Ascending aorta (tissue), 2 donors: Measurements from ENCODE around the gene MIPOL1. TPM values are rescaled to one million over a fixed set of nuclear protein-coding genes. Genes with fewer than 3 reads are reported as not detected.
"Not testable (repeated sequence)": the region's sequence is repeated elsewhere in the genome, so short reads cannot be mapped to it uniquely, and the experiment has no call there.

ENCODE experiments used
- DNase-seq, 2 donors: peaks; one replicate each; pipeline ENCODE4 v3.0.0-alpha.2; 2019; ENCODE audit warnings: low spot score in 2 of 2
- H3K27ac ChIP-seq, 2 donors: fragments of 200-600 bp; sonication (generic); one replicate each; pipeline ENCODE4 v1.5.1; 2016 to 2017; ENCODE audit warnings: mild to moderate bottlenecking in 1 of 2
- H3K27me3 ChIP-seq: fragments of 200-600 bp; sonication (generic); one replicate; pipeline ENCODE4 v1.5.1; 2017
- H3K36me3 ChIP-seq, 2 donors: fragments of 200-600 bp; sonication (generic); one replicate each; pipeline ENCODE4 v1.5.1; 2016
- H3K4me1 ChIP-seq, 2 donors: fragments of 200-600 bp; sonication (generic); one replicate each; pipeline ENCODE4 v1.5.1; 2016 to 2017; ENCODE audit warnings: mild to moderate bottlenecking in 1 of 2
- H3K4me3 ChIP-seq, 2 donors: fragments of 200-600 bp; sonication (generic); one replicate each; pipeline ENCODE4 v1.5.1; 2016 to 2017; ENCODE audit warnings: mild to moderate bottlenecking in 1 of 2
- H3K9me3 ChIP-seq, 2 donors: fragments of 200-600 bp; sonication (generic); one replicate each; pipeline ENCODE4 v1.5.1; 2016
- CTCF ChIP-seq, 3 experiments: fragments of 200-600 bp in 2 of 3; fragments of 450-650 bp in 1 of 3; sonication (generic) in 2 of 3; IDR thresholded peaks; one replicate each; pipeline ENCODE4 v1.5.1; 2016 to 2019; ENCODE audit warnings: antibody characterized with exemption in 3 of 3, mild to moderate bottlenecking in 1 of 3, moderate library complexity in 1 of 3
- intact Hi-C: fragments of 100-400 bp; cut with DNase I; formaldehyde crosslinking; loops from one replicate; pipeline ENCODE4 v1.15.1; 2023
- total RNA-seq: library from RNA; depleted of rRNA; stranded (reverse); fragments of >200 nt; gene quantifications from one replicate; pipeline ENCODE4 v1.1.0, GENCODE V29; 2016

MIPOL1 gene
- total RNA-seq, 1 donor from 2014 or later = 8.6 TPM

- no peaks in the 10 kb centered on the region for H3K27me3 ChIP-seq
- TF ChIP-seq CTCF (IDR thresholded peaks at IDR 0.05) = no peak
- no peak overlapping the region for H3K27ac ChIP-seq
- H3K36me3 ChIP-seq = no peaks in the 10 kb centered on the region
- no peak for DNase-seq
- intact Hi-C loops = no loop called here
- no peaks in the 10 kb centered on the region for H3K4me1 ChIP-seq
- peaks cover 8 to 11% of the 10 kb centered on the region in 2 donors for H3K9me3 ChIP-seq
- H3K4me3 ChIP-seq = no peak overlapping the region
Measured at GRCh38 chr14:37457334-37457733, 259.6 kb downstream of the MIPOL1 start.

- H3K36me3 ChIP-seq, H3K27ac ChIP-seq, H3K4me3 ChIP-seq, H3K27me3 ChIP-seq, DNase-seq, H3K4me1 ChIP-seq, intact Hi-C loops: not testable (repeated sequence)
- H3K9me3 ChIP-seq = peaks cover 8 to 11% of the 10 kb centered on the region in 2 donors
Measured at GRCh38 chr14:37462426-37462825, 264.7 kb downstream of the MIPOL1 start.

- H3K9me3 ChIP-seq = peaks cover 8 to 10% of the 10 kb centered on the region in 2 donors
- H3K27ac ChIP-seq = no peak overlapping the region
- no peak for TF ChIP-seq CTCF (IDR thresholded peaks at IDR 0.05)
- H3K4me1 ChIP-seq = no peaks in the 10 kb centered on the region
- no peak overlapping the region for H3K4me3 ChIP-seq
- no peak for DNase-seq
- H3K27me3 ChIP-seq = no peaks in the 10 kb centered on the region
- intact Hi-C loops = no loop called here
- no peaks in the 10 kb centered on the region for H3K36me3 ChIP-seq
Measured at GRCh38 chr14:37464192-37464858, 266.6 kb downstream of the MIPOL1 start.

- H3K27ac ChIP-seq = no peak overlapping the region
- H3K9me3 ChIP-seq = peaks cover under 1 to 5% of the 10 kb centered on the region in 2 donors
- no peak for TF ChIP-seq CTCF (IDR thresholded peaks at IDR 0.05)
- no peak for DNase-seq
- H3K4me3 ChIP-seq = no peak overlapping the region
- H3K36me3 ChIP-seq = no peaks in the 10 kb centered on the region
- H3K4me1 ChIP-seq = no peaks in the 10 kb centered on the region
- H3K27me3 ChIP-seq = no peaks in the 10 kb centered on the region
- intact Hi-C loops = no loop called here
Measured at GRCh38 chr14:37466003-37466622, 268.4 kb downstream of the MIPOL1 start.

- intact Hi-C loops = no loop called here
- H3K4me1 ChIP-seq = no peaks in the 10 kb centered on the region
- no peak for DNase-seq
- no peak overlapping the region for H3K4me3 ChIP-seq
- no peaks in the 10 kb centered on the region for H3K36me3 ChIP-seq
- no peak for TF ChIP-seq CTCF (IDR thresholded peaks at IDR 0.05)
- H3K27me3 ChIP-seq = no peaks in the 10 kb centered on the region
- H3K9me3 ChIP-seq = no peaks in the 10 kb centered on the region
- no peak overlapping the region for H3K27ac ChIP-seq
Measured at GRCh38 chr14:37466623-37467088, 268.9 kb downstream of the MIPOL1 start.

GRCh38 chr14:37469650-37470049 is 271.9 kb downstream of the MIPOL1 start:
- Histone ChIP-seq H3K9me3 (no peaks in the 10 kb centered on the region), H3K27ac (no peak overlapping the region), H3K4me3 (no peak overlapping the region), H3K27me3 (no peaks in the 10 kb centered on the region), H3K4me1 (no peaks in the 10 kb centered on the region), H3K36me3 (no peaks in the 10 kb centered on the region)
- no peak for TF ChIP-seq CTCF (IDR thresholded peaks at IDR 0.05)
- intact Hi-C loops = no loop called here
- DNase-seq = no peak
